H1 (cell line): ENCODE data around the gene C19orf85. TPM values are rescaled to one million over a fixed set of nuclear protein-coding genes. Genes with fewer than 3 reads are reported as not detected.
A peak's percentile ranks its signal among the peaks of the same experiment; 100 is the strongest.

Experiments
- CTCF ChIA-PET: fragments of 300-600 bp; sonication (Branson Sonifier 250); formaldehyde crosslinking; loops from one replicate; lab custom pipeline; 2021; ENCODE audit not compliant: partially characterized antibody; lab: Charles Lee
- POLR2A ChIA-PET: fragments of 300-600 bp; sonication (Branson Sonifier 250); formaldehyde crosslinking; loops from one replicate; lab custom pipeline; 2021; ENCODE audit warnings: inconsistent platforms; ENCODE audit not compliant: partially characterized antibody; lab: Charles Lee
- DNase-seq, 2 experiments: peaks; one replicate each; pipeline versions ENCODE4 v3.0.0 to v3.0.0-alpha.2; 2010 to 2022; ENCODE audit warnings: low spot score in 2 of 2, low read depth in 1 of 2, mixed read lengths in 1 of 2
- FAIRE-seq: peaks from 2 replicates; lab custom pipeline; 2011; peaks lifted over from hg19 to GRCh38; lab: Jason Lieb, UNC
- H2AFZ ChIP-seq: 2 replicates; pipeline ENCODE4 v1.8.1; 2012; ENCODE audit warnings: low read length, inconsistent platforms
- H2AK5ac ChIP-seq: 2 replicates; pipeline ENCODE4 v1.6.1; 2013; ENCODE audit warnings: low read depth, low read length
- H2BK120ac ChIP-seq: replicated peaks from 2 replicates; pipeline ENCODE3; 2013; ENCODE audit warnings: low read depth, low read length, inconsistent platforms
- H2BK12ac ChIP-seq: 2 replicates; pipeline ENCODE4 v1.6.1; 2013; ENCODE audit warnings: low read depth, low read length
- H2BK15ac ChIP-seq: 2 replicates; pipeline ENCODE4 v1.6.1; 2013; ENCODE audit warnings: low read length
- H2BK20ac ChIP-seq: 2 replicates; pipeline ENCODE4 v1.6.1; 2013; ENCODE audit warnings: low read length
- H2BK5ac ChIP-seq: 2 replicates; pipeline ENCODE4 v1.6.1; 2013; ENCODE audit warnings: low read depth, low read length
- H3K14ac ChIP-seq: 2 replicates; pipeline ENCODE4 v1.6.1; 2013; ENCODE audit warnings: inconsistent platforms; ENCODE audit not compliant: insufficient read length
- H3K18ac ChIP-seq: 2 replicates; pipeline ENCODE4 v1.6.1; 2013; ENCODE audit warnings: low read length; ENCODE audit errors: extremely low read depth
- H3K23ac ChIP-seq: 2 replicates; pipeline ENCODE4 v1.6.1; 2013; ENCODE audit warnings: inconsistent platforms; ENCODE audit not compliant: insufficient read length
- H3K23me2 ChIP-seq: 2 replicates; pipeline ENCODE4 v1.6.1; 2013; ENCODE audit warnings: low read depth, low read length
- H3K27ac ChIP-seq: 2 replicates; pipeline ENCODE4 v1.6.1; 2011; ENCODE audit warnings: low read depth, low read length, inconsistent platforms
- H3K27me3 ChIP-seq, 4 experiments: replicated peaks in 1 of 4; 1 replicate in 1 of 4; 2 replicates in 3 of 4; pipeline versions ENCODE4 v1.6.1 to v1.8.1; 2011 to 2013; ENCODE audit warnings: low read length in 3 of 4, mild to moderate bottlenecking in 3 of 4, inconsistent platforms in 2 of 4, mixed read lengths in 2 of 4, moderate library complexity in 1 of 4; ENCODE audit not compliant: control insufficient read depth in 3 of 4, insufficient read depth in 3 of 4; ENCODE audit errors: extremely low read depth in 1 of 4
- H3K36me3 ChIP-seq, 4 experiments: 2 replicates each; pipeline versions ENCODE4 v1.6.1 to v1.8.1; 2011 to 2013; ENCODE audit warnings: mild to moderate bottlenecking in 4 of 4, low read length in 3 of 4, moderate library complexity in 2 of 4, control low read depth in 1 of 4, inconsistent platforms in 1 of 4; ENCODE audit not compliant: insufficient read depth in 4 of 4, control insufficient read depth in 2 of 4
- H3K4ac ChIP-seq: replicated peaks from 2 replicates; pipeline ENCODE3; 2013; ENCODE audit warnings: low read length, low read depth, mixed read lengths, inconsistent platforms; ENCODE audit not compliant: insufficient read length
- H3K4me1 ChIP-seq, 4 experiments: replicated peaks in 1 of 4; 1 replicate in 1 of 4; 2 replicates in 3 of 4; pipeline versions ENCODE4 v1.6.1 to v1.8.1; 2011 to 2013; ENCODE audit warnings: low read length in 3 of 4, inconsistent platforms in 2 of 4, mixed read lengths in 1 of 4; ENCODE audit not compliant: insufficient read depth in 4 of 4, control insufficient read depth in 3 of 4
- H3K4me2 ChIP-seq, 2 experiments: 2 replicates each; pipeline versions ENCODE4 v1.6.1 to v1.8.1; 2011 to 2013; ENCODE audit warnings: low read depth in 2 of 2, low read length in 2 of 2, control low read depth in 1 of 2, inconsistent platforms in 1 of 2, mild to moderate bottlenecking in 1 of 2; ENCODE audit not compliant: insufficient read depth in 1 of 2
- H3K4me3 ChIP-seq, 4 experiments: fragments of 200-600, 300-600 bp in 1 of 4; sonication (generic), shearing (Covaris generic), sonication (Bioruptor Twin) in 1 of 4; 2 replicates each; pipeline versions ENCODE4 v1.5.1 to v1.8.1; 2011 to 2016; ENCODE audit warnings: low read length in 4 of 4, low read depth in 3 of 4, control low read depth in 2 of 4, inconsistent platforms in 2 of 4, mild to moderate bottlenecking in 2 of 4, mixed read lengths in 1 of 4, moderate library complexity in 1 of 4; ENCODE audit not compliant: insufficient read depth in 2 of 4; ENCODE audit errors: extremely low read depth in 1 of 4
- H3K56ac ChIP-seq: replicated peaks from 2 replicates; pipeline ENCODE3; 2013; ENCODE audit warnings: low read depth, mild to moderate bottlenecking, mixed read lengths, low read length, inconsistent platforms; ENCODE audit not compliant: insufficient read length
- H3K79me1 ChIP-seq: 2 replicates; pipeline ENCODE4 v1.6.1; 2013; ENCODE audit warnings: low read depth, low read length, control low read depth
- H3K79me2 ChIP-seq, 2 experiments: 2 replicates each; pipeline versions ENCODE4 v1.6.1 to v1.8.1; 2012 to 2013; ENCODE audit warnings: low read length in 2 of 2, mild to moderate bottlenecking in 2 of 2, inconsistent platforms in 1 of 2; ENCODE audit not compliant: insufficient read depth in 2 of 2, control insufficient read depth in 1 of 2
- H3K9ac ChIP-seq, 4 experiments: replicated peaks in 1 of 4; 1 replicate in 1 of 4; 2 replicates in 3 of 4; pipeline versions ENCODE4 v1.6.1 to v1.8.1; 2011 to 2013; ENCODE audit warnings: low read depth in 3 of 4, low read length in 3 of 4, control low read depth in 2 of 4, mild to moderate bottlenecking in 2 of 4, moderate library complexity in 2 of 4, inconsistent platforms in 1 of 4; ENCODE audit errors: extremely low read depth in 1 of 4
- H3K9me3 ChIP-seq, 2 experiments: 2 replicates each; pipeline versions ENCODE4 v1.6.1 to v1.8.1; 2012 to 2013; ENCODE audit warnings: mild to moderate bottlenecking in 2 of 2, moderate library complexity in 2 of 2, control low read depth in 1 of 2, inconsistent platforms in 1 of 2, low read depth in 1 of 2, low read length in 1 of 2, mixed read lengths in 1 of 2; ENCODE audit not compliant: insufficient read depth in 2 of 2
- H4K20me1 ChIP-seq, 2 experiments: replicated peaks in 1 of 2; 2 replicates each; pipeline versions ENCODE3 to v1.8.1; 2011 to 2013; ENCODE audit warnings: inconsistent platforms in 2 of 2, low read length in 2 of 2, mild to moderate bottlenecking in 1 of 2; ENCODE audit not compliant: insufficient read depth in 2 of 2, control insufficient read depth in 1 of 2
- H4K5ac ChIP-seq: 2 replicates; pipeline ENCODE4 v1.6.1; 2013; ENCODE audit warnings: low read length, low read depth, mixed read lengths, inconsistent platforms; ENCODE audit not compliant: insufficient read length
- H4K8ac ChIP-seq: 2 replicates; pipeline ENCODE4 v1.8.0; 2013; ENCODE audit warnings: mild to moderate bottlenecking, moderate library complexity, low read length, inconsistent platforms; ENCODE audit not compliant: insufficient read depth; ENCODE audit errors: extremely low read depth
- H4K91ac ChIP-seq: replicated peaks from 2 replicates; pipeline ENCODE3; 2013; ENCODE audit warnings: low read length, mixed read lengths, inconsistent platforms; ENCODE audit not compliant: insufficient read length
- CREB1 ChIP-seq: IDR thresholded peaks from 2 replicates; pipeline ENCODE4 v1.6.1; 2012; ENCODE audit warnings: inconsistent platforms
- GABPA ChIP-seq: IDR thresholded peaks from 2 replicates; pipeline ENCODE4 v1.6.1; 2011; ENCODE audit warnings: mild to moderate bottlenecking, low read length, moderate library complexity, borderline replicate concordance; ENCODE audit not compliant: insufficient read depth
- HDAC2 ChIP-seq, 2 experiments: fragments of 300-600 bp in 1 of 2; sonication (generic) in 1 of 2; IDR thresholded peaks; 2 replicates each; pipeline ENCODE4 v1.6.1; 2011 to 2012; ENCODE audit warnings: low read depth in 2 of 2, low read length in 2 of 2, mild to moderate bottlenecking in 2 of 2, moderate library complexity in 2 of 2, borderline replicate concordance in 1 of 2, inconsistent platforms in 1 of 2
- JUN ChIP-seq: IDR thresholded peaks from 2 replicates; pipeline ENCODE4 v1.6.1; 2011; ENCODE audit warnings: low read depth, mild to moderate bottlenecking, improper control_type of control experiment, low read length
- JUND ChIP-seq: IDR thresholded peaks from 2 replicates; pipeline ENCODE4 v1.6.1; 2011; ENCODE audit warnings: mild to moderate bottlenecking, improper control_type of control experiment, low read length
- POU5F1 ChIP-seq: IDR thresholded peaks from 2 replicates; pipeline ENCODE4 v1.6.1; 2011; ENCODE audit warnings: low read depth, mild to moderate bottlenecking, low read length, moderate library complexity
- RAD21 ChIP-seq, 2 experiments: IDR thresholded peaks in 1 of 2; conservative IDR thresholded peaks in 1 of 2; 2 replicates each; pipeline ENCODE4 v1.6.1; 2011; ENCODE audit warnings: low read depth in 2 of 2, low read length in 2 of 2, improper control_type of control experiment in 1 of 2, inconsistent platforms in 1 of 2, mild to moderate bottlenecking in 1 of 2, moderate library complexity in 1 of 2
- RFX5 ChIP-seq: IDR thresholded peaks from 2 replicates; pipeline ENCODE4 v1.6.1; 2011; ENCODE audit warnings: low read depth, low read length, improper control_type of control experiment, borderline replicate concordance
- SP1 ChIP-seq: IDR thresholded peaks from 2 replicates; pipeline ENCODE4 v1.6.1; 2011; ENCODE audit warnings: low read depth, low read length
- WGBS, 2 experiments: shearing (Covaris generic) in 1 of 2; methylation state at CpG; one replicate each; pipeline versions ENCODE4 v1.1.6 to v1.1.7; 2013 to 2015; ENCODE audit warnings: low lambda C conversion rate in 2 of 2, mixed read lengths in 2 of 2, inconsistent platforms in 1 of 2, low coverage in 1 of 2, missing lambda C conversion rate in 1 of 2; ENCODE audit not compliant: insufficient replicate concordance in 2 of 2, insufficient coverage in 1 of 2, insufficient read length in 1 of 2; ENCODE audit errors: extremely low coverage in 1 of 2, missing lambda C conversion rate in 1 of 2; 5-methylcytosine and 5-hydroxymethylcytosine counted together
- polyA plus RNA-seq, 7 experiments: library from polyadenylated mRNA; depleted of rRNA in 3 of 7; stranded (reverse) in 5 of 7; unstranded in 2 of 7; fragments of >200 nt in 5 of 7; fragments of 200-250 nt in 2 of 7; gene quantifications; 1 replicate in 5 of 7; 2 replicates in 1 of 7; 4 replicates in 1 of 7; pipeline versions ENCODE4 v1.2.1 to v1.2.3, GENCODE V29; 2011 to 2013; ENCODE audit warnings: missing spikeins in 2 of 7, mixed read lengths in 2 of 7
- total RNA-seq: library from RNA; stranded (reverse); fragmentation: NEBNext Ultra II Directional; extraction: Animal tissue kit (Norgen Biotek cat#: 25700); gene quantifications from 2 replicates; pipeline ENCODE4 v1.2.1, GENCODE V29; 2021

C19orf85 gene
- total and polyA plus RNA-seq, 2 of the 8 experiments (the other 6 are each of a cell fraction or from before 2014, with no cell fraction given): 2.2 to 3.2 TPM

GRCh38 chr19:55479451-55480230 lies 15.1 kb upstream of the C19orf85 start:
- no peak overlapping the region for H3K9ac ChIP-seq
- H3K23ac ChIP-seq: no peak overlapping the region
- H3K14ac ChIP-seq: no peak overlapping the region
- peaks cover 0 to 18% of the 10 kb centered on the region in 2 experiments; a peak in 2 of 4 replicates for H3K79me2 ChIP-seq
- no peak overlapping the region for H2BK15ac ChIP-seq
- H3K27me3 ChIP-seq: no peaks in the 10 kb centered on the region; a peak in 2 of 7 replicates
- peaks cover 0 to 17% (median 10%) of the 10 kb centered on the region in 4 experiments; a peak in 6 of 7 replicates for H3K4me1 ChIP-seq
- peaks cover 7% of the 10 kb centered on the region for H3K23me2 ChIP-seq
- H3K27ac ChIP-seq: no peak overlapping the region
- no peak overlapping the region for H4K5ac ChIP-seq
- H2AFZ ChIP-seq: no peak overlapping the region
- ChIA-PET CTCF (interaction anchor here (0.7 to 5.5 kb wide), 5 partner anchors 12 to 1040 kb away, joined by 3 to 31 read pairs (median 3); no protein-coding TSS in a partner anchor), POLR2A (interaction anchor here (0.7 to 7.6 kb wide), 8 partner anchors 10 to 70 kb away, joined by 3 to 57 read pairs (median 3); partner anchors contain the start of gene SSC5D)
- H3K4me2 ChIP-seq: no peak overlapping the region
- no peak overlapping the region for H3K18ac ChIP-seq
- no peak overlapping the region for H2BK120ac ChIP-seq
- H3K9me3 ChIP-seq: no peaks in the 10 kb centered on the region
- no peak overlapping the region for H3K4me3 ChIP-seq
- H3K79me1 ChIP-seq: peaks cover 9% of the 10 kb centered on the region; the same call in 1 of the 2 replicates
- no peak overlapping the region for H4K91ac ChIP-seq
- 0 out of 2 replicates have a peak overlapping the region, but pooled peaks have one; percentile 10 for H2BK20ac ChIP-seq
- WGBS, 2 experiments: 86% methylated on average over 15 of the region's 15 CpGs; no CpG with 5 or more reads in 1 of the 2 experiments
- H3K4ac ChIP-seq: no peak overlapping the region
- H4K20me1 ChIP-seq: peaks cover 0 to 3% of the 10 kb centered on the region in 2 experiments
- no peak overlapping the region for H2AK5ac ChIP-seq
- H2BK5ac ChIP-seq: no peak overlapping the region
- DNase-seq: no peak
- H4K8ac ChIP-seq: peak overlapping the region; percentile 69; the same call in 1 of the 2 replicates
- FAIRE-seq: no peak
- no peak overlapping the region for H3K56ac ChIP-seq
- H3K36me3 ChIP-seq: peaks cover 0 to 10% (median 0%) of the 10 kb centered on the region in 4 experiments; a peak in 2 of 8 replicates
- 0 out of 2 replicates have a peak overlapping the region, but pooled peaks have one; percentile 9 for H2BK12ac ChIP-seq
- TF ChIP-seq POU5F1 (no peak), RFX5 (no peak), HDAC2 (IDR thresholded peaks at IDR 0.05; ENCODE audit: borderline replicate concordance in 1 of 2, low read depth in 2 of 2, low read length in 2 of 2) (no peak), SP1 (no peak), JUN (no peak), JUND (no peak), RAD21 (IDR thresholded peaks at IDR 0.05 in 1 of 2, conservative IDR thresholded peaks at IDR 0.05 in 1 of 2; ENCODE audit: low read depth in 2 of 2, low read length in 2 of 2) (no peak), GABPA (no peak), CREB1 (no peak)
